ENCODE data around the gene COQ8A. TPM values are rescaled to one million over a fixed set of nuclear protein-coding genes. Genes with fewer than 3 reads are reported as not detected.

Gene COQ8A
- total and polyA plus RNA-seq, 12 donors, result 30.1 to 990 (median 405) TPM

DNA sequence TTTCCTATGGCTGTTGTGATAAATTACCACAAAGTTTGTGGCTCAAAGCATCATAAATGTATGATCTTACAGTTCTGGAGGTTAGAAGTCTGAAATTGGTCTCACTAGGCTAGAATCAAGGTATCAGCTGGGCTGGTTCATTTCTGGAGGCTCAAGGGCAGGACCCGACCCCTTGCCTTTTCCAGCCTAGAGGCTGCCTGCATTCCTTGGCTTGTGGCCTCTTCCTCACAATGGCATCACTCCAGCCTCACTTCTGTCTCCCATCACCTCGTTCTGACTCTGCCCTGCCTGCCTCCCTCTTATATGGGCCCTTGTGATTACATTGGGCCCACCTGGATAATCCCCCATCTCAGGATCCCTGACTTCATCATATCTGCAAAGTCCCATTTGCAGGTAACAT lies 8.0 kb downstream of the COQ8A start:
- Histone ChIP-seq H3K4me3 (no peak overlapping the region), H3K27ac (peak overlapping the region in 1 of 5 donors; percentile 82), H3K36me3 (replicated peaks in 1 of 2) (peaks cover 0 to 4% of the 10 kb centered on the region in 2 donors), H3K27me3 (no peaks in the 10 kb centered on the region), H3K9me3 (replicated peaks in 1 of 3) (no peaks in the 10 kb centered on the region), H3K4me1 (replicated peaks in 1 of 2) (peaks cover 33 to 57% of the 10 kb centered on the region in 2 donors)
- DNase-seq, result peak in 2 of 7 donors; percentile 10 to 25
- WGBS, 4 donors, result 91 to 100% (median 93%) methylated on average over 2 of the region's 2 CpGs
- TF ChIP-seq POLR2A (IDR thresholded peaks at IDR 0.05) (no peak), CTCF (IDR thresholded peaks at IDR 0.05) (no peak)
- intact Hi-C loops (cut with DNase I), result no loop called here

DNA sequence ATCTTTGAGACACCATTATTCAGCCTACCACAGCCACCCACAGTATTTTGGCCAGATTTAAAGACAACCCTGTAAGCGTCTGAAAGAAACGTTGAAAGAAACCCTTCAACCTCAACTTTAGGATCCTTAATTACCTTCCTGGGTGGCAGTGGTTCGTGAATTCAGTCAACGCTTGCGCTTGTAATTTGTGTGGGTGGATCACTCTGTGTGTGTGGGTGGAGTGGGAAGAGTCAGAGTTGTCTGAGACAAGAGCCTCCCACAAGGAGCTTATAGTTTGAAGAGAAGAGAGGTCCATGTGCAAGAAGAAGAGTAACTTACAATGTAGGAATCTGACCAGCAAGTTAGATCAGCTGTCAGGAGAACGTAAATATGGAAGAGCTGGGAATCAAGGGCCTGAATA lies 8.4 kb downstream of the COQ8A start:
- Histone ChIP-seq H3K36me3 (replicated peaks in 1 of 2) (peaks cover 0 to 4% of the 10 kb centered on the region in 2 donors), H3K4me1 (replicated peaks in 1 of 2) (peaks cover 31 to 56% of the 10 kb centered on the region in 2 donors), H3K4me3 (no peak overlapping the region), H3K27me3 (no peaks in the 10 kb centered on the region), H3K9me3 (replicated peaks in 1 of 3) (no peaks in the 10 kb centered on the region), H3K27ac (no peak overlapping the region)
- TF ChIP-seq POLR2A (IDR thresholded peaks at IDR 0.05) (no peak), CTCF (IDR thresholded peaks at IDR 0.05) (no peak)
- WGBS, 4 donors, result 96 to 97% (median 96%) methylated on average over 6 of the region's 6 CpGs
- intact Hi-C loops (cut with DNase I), result no loop called here
- DNase-seq, result peak in 1 of 7 donors; percentile 4

GRCh38 chr1:226948996-226949395 lies 8.9 kb downstream of the COQ8A start:
- intact Hi-C loops (cut with DNase I), result no loop called here
- H3K4me1 ChIP-seq (replicated peaks in 1 of 2), result peaks cover 28 to 56% of the 10 kb centered on the region in 2 donors
- H3K27me3 ChIP-seq, result no peaks in the 10 kb centered on the region
- peaks cover 0 to 4% of the 10 kb centered on the region in 2 donors for H3K36me3 ChIP-seq (replicated peaks in 1 of 2)
- TF ChIP-seq POLR2A (IDR thresholded peaks at IDR 0.05) (no peak), CTCF (IDR thresholded peaks at IDR 0.05) (no peak)
- no peaks in the 10 kb centered on the region for H3K9me3 ChIP-seq (replicated peaks in 1 of 3)
- H3K4me3 ChIP-seq, result no peak overlapping the region
- DNase-seq, result peak in 3 of 7 donors; percentile 11 to 41 (median 21)
- 93 to 97% (median 95%) methylated on average over 15 of the region's 15 CpGs for WGBS, 4 donors
- H3K27ac ChIP-seq, result no peak overlapping the region

GRCh38 chr1:226949401-226949800 lies 9.3 kb downstream of the COQ8A start:
- no peak overlapping the region for H3K4me3 ChIP-seq
- H3K9me3 ChIP-seq (replicated peaks in 1 of 3), result no peaks in the 10 kb centered on the region
- 89 to 97% (median 92%) methylated on average over 3 of the region's 3 CpGs for WGBS, 4 donors
- H3K4me1 ChIP-seq (replicated peaks in 1 of 2), result peaks cover 28 to 56% of the 10 kb centered on the region in 2 donors
- H3K36me3 ChIP-seq (replicated peaks in 1 of 2), result peaks cover 0 to 4% of the 10 kb centered on the region in 2 donors
- no peak for TF ChIP-seq CTCF (IDR thresholded peaks at IDR 0.05)
- no peak for TF ChIP-seq POLR2A (IDR thresholded peaks at IDR 0.05)
- intact Hi-C loops (cut with DNase I), result no loop called here
- H3K27ac ChIP-seq, result no peak overlapping the region
- peak in 2 of 7 donors; percentile 12 to 18 for DNase-seq
- H3K27me3 ChIP-seq, result no peaks in the 10 kb centered on the region

Measured in adrenal gland (tissue), 12 donors.